D721Med (cell line): ENCODE results near the gene PSD4.

Experiments used
- DNase-seq: peaks from one replicate; pipeline ENCODE4 v3.0.0; 2011; ENCODE audit warnings: low spot score; ENCODE audit not compliant: insufficient read length
- FAIRE-seq: peaks from 2 replicates; lab custom pipeline; 2011; peaks lifted over from hg19 to GRCh38; lab: Jason Lieb, UNC
- TF ChIP-seq, protein P1 (sequence below): IDR thresholded peaks from 2 replicates; pipeline ENCODE4 v1.5.1; 2012; ENCODE audit warnings: mild to moderate bottlenecking, control low read depth; ENCODE audit not compliant: insufficient read depth; ENCODE audit errors: missing control alignments

PSD4 gene

DNA sequence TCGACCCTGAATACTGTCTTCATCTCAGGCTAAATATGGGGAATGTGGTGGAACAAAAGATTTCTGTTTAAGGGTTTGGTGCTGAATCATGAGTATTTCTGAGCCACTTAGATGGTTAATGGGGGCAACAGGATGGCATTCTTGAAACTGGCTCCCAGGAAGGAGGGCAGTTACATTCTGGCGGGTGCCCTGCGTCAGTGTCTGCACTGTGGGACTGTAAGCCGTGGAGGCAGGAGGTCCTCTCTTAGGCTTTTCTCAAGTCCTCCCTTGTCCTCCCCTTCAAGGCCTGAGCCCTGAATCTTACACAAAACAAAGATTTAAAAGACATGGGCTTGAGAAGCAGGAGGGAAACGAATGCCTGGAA lies 45.7 kb downstream of the PSD4 start:
- TF ChIP-seq, protein P1, sequence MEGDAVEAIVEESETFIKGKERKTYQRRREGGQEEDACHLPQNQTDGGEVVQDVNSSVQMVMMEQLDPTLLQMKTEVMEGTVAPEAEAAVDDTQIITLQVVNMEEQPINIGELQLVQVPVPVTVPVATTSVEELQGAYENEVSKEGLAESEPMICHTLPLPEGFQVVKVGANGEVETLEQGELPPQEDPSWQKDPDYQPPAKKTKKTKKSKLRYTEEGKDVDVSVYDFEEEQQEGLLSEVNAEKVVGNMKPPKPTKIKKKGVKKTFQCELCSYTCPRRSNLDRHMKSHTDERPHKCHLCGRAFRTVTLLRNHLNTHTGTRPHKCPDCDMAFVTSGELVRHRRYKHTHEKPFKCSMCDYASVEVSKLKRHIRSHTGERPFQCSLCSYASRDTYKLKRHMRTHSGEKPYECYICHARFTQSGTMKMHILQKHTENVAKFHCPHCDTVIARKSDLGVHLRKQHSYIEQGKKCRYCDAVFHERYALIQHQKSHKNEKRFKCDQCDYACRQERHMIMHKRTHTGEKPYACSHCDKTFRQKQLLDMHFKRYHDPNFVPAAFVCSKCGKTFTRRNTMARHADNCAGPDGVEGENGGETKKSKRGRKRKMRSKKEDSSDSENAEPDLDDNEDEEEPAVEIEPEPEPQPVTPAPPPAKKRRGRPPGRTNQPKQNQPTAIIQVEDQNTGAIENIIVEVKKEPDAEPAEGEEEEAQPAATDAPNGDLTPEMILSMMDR, result no peak
- FAIRE-seq (no peak), DNase-seq (no peak)

DNA sequence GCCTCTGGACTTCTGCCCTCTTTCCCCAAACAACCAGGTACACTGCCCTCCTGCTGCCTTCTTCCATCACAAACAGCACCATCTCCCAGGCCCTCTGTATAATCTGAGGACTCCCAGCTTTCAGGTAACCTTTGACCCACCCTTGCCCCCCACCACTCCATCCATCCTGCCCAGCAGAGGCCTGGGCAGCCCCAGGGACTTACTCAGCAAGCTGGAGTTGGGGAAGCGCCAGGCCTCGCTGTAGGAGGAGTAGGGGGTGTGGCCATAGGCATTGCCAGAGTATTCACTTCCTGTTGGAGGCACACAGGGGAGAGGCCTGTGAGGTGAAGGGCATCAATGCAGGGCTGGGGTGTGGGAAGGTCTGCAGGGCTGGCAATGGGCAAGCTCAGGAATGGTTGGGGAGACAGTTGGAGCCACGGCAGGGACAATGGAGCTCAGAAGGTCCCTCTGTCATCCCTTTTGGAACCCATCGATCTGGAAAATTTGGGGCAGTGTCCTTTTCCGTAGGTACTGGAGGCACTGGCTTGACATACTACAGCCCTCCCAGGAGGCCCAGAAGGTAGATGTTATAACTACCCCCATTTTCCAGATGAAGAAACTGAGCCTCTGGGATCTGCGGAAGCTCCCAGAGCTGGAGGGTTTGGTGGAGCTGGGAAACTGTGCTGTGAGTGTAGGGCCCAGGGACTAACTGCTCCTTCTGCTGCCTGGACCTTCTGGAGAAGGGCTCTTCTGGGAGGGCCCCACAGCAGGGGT lies 46.3 kb downstream of the PSD4 start:
- FAIRE-seq (no peak), DNase-seq (no peak)
- TF ChIP-seq, protein P1, result no peak

DNA sequence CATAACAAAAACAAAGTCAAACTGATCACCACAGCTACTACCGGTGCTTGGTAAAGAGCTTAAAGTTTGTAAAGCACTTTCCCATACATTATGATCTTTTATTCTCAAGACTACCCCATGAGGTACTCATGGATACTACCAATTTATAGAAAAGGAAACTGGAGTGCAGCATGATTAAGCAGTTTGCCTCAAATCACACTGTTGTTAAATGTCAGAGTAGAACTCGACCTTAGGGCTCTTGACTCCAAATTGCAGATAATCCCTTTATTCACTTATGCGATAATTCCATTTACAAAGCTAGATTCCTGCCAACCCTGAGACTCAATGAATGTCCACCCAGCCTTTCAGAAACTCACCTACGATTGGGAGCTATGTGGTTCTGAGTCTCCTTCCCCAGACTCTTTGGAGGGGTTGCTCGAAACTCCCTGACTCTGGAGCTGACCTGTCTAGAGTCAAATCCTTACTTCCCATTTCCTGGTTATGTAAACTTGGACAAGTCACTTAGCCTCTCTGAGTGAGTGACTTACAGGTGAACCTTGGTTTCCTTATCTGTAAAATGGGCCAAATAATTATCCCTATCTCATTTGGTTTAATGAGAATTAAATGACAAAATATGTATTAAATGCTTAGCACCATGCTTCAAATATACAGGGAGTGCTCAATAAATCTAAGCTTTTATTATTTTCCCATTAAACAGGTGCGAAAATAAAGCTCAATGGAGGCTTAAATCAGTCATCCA lies 47.4 kb downstream of the PSD4 start:
- DNase-seq, result no peak
- TF ChIP-seq, protein P1, result no peak
- FAIRE-seq, result no peak

DNA sequence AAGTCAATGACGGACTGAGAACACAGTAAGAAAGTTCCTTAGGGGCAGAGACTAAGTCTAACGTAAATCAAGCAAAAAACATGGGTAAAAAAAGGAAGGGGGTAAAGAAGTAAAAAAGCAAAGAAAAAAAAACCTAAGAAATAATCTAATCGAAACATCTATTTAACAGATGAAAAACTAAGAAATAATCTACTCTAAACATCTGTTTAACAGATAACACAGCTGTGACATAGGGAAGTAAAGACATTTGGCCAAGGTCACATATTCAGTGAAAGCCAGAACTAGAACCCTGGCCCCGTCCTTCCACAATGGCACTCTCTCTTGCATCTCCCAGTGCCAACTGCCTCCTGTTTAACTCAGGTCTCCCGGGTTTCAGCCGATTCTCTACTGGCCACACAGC lies 48.1 kb downstream of the PSD4 start:
- DNase-seq (no peak), FAIRE-seq (no peak)
- TF ChIP-seq, protein P1, result no peak

DNA sequence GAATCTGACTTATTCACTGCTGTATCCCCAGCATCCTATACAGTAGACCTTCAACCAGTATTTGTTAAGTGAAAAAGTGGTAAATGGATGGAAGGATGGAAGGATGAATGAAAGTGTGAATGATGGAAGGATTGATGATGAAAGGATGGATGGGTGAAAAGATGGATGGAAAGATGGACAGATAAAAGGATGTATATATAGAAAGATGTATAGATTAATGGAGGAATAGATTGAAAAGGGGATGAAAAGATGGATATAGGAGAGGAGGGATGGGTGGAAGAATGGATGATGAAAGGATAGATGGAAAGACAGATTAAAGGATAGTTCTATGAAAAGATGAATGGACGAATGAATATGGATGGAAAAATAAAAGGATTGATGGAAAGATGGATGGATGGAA lies 50.0 kb downstream of the PSD4 start:
- FAIRE-seq, result no peak

DNA sequence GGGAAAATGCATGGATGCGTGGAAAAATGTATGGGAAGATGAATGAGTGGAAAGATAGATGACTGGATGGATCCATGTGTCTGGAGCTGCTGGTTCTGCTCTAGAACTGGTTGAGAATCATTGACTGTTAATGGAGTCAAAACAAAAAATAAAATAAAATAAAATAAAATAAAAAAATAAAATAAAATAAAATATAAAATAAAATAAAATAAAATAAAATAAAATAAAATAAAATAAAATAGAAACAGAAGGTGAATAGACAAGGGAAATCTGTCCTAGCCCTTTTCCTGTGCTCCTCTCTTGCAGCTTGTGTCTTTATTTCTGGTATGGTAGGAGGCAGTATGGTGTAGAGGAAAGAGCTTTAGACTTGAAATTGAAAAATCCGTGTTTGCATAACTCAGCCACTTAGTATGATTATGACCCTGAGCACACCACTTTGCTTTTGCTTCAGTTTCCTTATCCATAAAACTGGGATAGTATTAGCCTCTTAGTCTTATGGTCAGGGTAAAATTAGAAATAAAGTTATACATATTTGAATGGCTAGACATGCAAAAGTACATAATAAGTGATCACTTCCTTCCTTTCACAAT lies 51.0 kb downstream of the PSD4 start:
- TF ChIP-seq, protein P1, result no peak
- FAIRE-seq (no peak), DNase-seq (no peak)

More for the DNA sequence above, 50.0 kb downstream of the PSD4 start:
- TF ChIP-seq, protein P1, result no peak
- DNase-seq, result no peak
